Stimulated activated CD4-positive, alpha-beta T cell treated with anti-CD3 and anti-CD28 coated beads, Interleukin-4, amount 100 ng/mL, for 4 hours (primary cell): Measurements from ENCODE around the gene SHOC2.

Experiments used
- DNase-seq, 2 experiments: peaks; one replicate each; pipeline ENCODE4 v3.0.0-alpha.2; 2020

The SHOC2 gene

DNA sequence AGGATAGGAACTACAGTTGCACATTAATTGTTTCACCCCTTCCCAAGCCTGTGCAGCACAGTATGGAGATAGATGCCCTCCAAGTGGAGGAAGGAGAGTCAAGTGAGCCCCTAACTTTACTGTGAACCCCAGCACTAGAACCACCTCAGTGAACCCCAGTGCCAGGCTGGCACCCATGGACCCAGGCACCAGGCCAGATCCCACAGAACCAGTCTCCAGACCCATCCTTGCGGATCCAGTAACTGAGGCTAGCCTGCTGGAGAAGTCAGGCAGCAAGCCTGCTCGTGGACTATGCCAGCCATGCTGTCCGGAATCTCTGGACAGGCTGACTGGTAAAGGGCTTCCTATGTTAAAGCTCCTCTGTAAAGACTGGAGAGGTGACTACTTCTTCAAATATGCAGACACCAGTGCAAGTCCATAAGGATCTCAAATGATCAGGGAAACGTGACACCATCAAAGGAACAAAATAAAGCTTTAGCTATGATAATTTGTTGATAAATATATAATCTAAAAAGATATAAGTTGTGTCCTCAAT lies 27.7 kb downstream of the SHOC2 start:
- DNase-seq = no peak

DNA sequence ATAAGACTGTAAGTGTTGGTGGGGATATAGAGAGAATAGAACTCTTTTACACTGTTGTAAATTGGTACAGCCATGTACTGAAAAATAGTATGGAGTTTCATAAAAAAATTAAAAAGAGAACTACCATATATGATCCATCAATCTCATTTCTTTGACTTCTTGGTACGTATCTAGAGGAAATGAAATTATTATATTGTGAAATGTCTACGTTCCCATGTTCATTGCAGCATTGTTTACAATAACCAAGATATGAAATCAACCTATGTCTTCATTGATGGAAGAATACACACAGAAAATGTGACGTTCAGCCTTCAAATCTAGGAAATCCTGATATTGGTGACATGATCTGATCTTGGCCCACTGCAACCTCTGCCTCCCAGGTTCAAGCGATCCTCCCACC lies 32.0 kb downstream of the SHOC2 start:
- DNase-seq = no peak

DNA sequence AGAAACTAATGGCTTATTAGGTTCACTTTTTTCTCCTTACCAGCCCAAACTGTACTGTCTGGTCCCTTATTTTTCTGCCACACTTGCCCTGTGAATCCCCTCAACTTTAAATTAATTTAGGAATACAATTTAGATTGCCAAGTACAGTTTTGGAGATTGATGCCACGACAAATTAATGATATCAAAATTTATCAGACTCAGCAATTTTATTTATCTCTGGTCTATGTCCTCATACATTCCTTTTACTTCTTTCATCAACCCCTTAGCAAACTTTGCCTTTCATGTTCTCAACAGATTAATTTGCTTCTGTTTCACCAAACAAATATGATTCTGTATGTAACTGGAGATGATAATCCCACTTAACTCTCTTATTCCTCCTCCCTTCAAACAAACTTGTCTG lies 38.2 kb downstream of the SHOC2 start:
- no peak for DNase-seq

DNA sequence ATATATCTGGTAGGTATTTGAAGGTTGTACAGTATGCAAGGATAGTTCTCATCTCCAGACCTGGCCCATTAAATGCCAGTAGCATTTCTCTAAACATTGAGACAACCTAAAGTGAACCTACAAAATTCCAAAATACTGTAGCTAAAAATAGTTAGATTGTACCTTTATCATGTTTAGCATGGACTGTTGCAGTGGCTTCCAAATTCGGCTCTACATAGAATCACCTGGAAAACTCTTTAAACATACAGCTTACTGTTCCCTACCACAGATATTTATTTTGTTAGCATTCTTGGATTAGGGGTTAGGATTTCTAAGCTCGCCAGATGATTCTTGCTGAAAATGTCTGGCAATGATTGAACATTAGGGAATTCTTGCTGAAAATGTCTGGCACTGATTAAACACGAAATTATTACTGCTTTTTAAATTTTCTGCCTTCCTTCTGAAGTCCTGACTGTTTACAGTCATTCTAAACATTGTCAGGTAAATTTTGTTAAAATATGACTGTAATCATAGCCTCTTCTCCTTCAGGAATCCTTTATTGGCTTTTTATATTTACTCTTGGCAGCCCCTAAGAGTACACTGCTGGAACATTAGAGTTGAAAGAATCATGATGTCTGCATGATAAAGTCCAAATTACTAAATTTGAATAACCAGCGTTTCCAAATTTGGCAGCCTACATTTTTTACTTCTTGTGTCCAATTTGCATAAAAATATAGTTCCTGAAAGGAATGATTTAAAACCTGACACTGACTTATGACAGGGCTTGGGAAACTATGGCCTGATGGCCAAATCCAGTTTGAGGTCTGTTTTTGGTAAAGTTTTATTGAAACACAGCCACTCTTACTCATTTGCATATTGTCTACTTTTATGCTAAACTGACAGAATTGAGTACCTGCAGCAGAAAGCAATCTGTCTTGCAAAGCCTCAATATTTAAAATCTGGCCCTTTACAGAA lies 40.3 kb downstream of the SHOC2 start:
- DNase-seq = no peak

DNA sequence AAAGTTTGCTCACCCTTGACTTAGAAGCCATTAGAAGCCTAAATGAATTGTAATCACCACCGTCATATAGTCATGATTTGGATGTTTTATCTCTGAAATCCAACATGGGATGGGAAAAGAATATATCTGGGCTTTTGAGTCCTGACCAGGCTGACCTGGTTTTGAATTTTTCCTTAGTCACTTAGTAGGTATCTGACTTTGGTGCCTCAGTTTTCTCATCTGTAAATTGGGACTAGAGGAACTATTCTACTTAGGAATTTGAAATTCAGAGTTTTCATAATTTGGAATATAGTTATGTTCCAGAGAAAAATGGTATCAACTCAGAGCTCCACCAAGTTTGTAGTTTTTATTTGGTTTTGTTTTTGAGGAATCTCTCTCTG lies 40.9 kb downstream of the SHOC2 start:
- DNase-seq = no peak

DNA sequence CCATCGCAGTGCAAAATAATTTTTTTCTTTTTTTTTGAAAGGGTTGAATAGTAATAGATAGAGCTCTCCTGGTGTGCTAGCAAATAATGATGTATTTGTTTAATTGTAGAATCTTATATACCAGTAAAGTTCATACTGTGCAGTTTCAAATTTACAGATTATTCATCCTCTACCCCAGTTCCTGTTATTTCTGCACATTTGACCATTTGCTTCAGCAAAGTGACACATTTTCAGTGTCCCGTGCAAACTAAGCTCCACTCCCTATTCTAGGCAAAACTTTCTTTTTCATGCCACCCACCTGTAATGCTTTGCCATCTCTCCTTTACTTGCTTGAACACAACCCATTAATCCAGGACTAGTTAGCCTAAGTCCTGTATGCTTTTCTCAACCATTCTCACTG lies 43.0 kb downstream of the SHOC2 start:
- no peak for DNase-seq

DNA sequence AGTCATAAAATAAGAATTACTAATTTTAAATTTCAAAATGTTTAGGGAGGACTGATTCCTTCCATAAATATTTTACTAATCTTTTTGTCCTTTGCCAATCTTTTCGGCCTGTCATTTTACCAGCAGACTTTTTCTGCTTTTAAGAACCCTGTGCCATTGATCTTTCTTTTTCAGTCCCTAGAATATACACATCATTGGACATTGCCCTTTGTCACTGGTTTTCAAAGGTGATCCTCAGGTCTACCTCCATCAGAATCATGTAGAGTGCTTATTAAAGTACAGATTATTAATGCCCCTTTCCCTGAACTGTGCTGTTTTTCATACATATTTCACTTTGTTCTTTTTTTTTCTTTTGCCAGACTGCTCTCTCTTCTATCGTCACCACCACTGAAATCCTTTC lies 43.8 kb downstream of the SHOC2 start:
- no peak for DNase-seq

DNA sequence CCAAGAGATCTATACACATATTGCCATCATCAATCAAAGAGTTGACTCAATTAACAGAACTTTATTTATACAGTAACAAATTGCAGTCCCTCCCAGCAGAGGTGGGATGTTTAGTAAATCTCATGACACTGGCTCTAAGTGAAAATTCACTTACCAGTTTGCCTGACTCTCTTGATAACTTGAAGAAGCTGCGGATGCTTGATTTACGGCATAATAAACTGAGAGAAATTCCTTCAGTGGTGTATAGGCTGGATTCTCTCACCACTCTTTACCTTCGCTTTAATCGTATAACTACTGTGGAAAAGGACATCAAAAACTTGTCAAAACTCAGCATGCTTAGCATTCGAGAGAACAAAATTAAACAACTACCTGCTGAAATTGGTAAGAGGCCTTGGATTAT lies 45.3 kb downstream of the SHOC2 start:
- no peak for DNase-seq

DNA sequence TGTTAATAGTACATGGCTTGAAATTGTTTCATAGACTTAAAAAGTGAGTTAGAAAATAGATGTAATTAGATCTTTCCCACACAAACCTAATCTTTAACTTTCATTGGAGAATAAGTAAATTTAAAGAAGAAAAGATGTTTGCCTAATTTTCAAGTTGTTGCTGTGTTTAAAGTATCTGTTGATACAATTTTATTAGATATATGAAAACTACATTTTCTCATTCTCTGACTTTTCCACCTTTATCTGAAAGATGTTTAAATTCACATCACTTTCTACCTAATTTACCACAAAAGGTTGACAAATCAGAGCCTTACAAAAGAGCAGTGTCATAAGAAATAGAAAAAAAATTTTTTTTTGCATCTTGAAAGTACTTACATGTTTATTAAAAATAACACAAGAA lies 45.8 kb downstream of the SHOC2 start:
- DNase-seq = no peak

DNA sequence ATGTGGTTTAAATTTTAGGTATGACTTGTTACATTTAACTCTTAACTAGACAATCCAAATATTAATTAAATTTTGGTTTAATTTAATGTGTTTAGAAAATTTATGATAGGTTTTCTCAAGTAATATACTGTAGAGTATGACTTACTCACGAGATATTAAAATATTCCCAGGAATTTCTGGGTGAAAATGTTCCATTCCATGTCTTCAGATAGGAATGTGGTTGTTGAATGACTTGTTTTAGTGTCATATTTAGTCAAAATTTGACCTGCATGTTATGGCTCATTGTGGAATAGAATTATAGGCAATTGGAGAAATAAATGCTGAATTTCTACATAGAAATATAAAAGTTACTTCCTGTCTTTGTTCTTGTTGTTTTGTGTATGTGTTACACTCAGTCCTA lies 46.7 kb downstream of the SHOC2 start:
- no peak for DNase-seq

DNA sequence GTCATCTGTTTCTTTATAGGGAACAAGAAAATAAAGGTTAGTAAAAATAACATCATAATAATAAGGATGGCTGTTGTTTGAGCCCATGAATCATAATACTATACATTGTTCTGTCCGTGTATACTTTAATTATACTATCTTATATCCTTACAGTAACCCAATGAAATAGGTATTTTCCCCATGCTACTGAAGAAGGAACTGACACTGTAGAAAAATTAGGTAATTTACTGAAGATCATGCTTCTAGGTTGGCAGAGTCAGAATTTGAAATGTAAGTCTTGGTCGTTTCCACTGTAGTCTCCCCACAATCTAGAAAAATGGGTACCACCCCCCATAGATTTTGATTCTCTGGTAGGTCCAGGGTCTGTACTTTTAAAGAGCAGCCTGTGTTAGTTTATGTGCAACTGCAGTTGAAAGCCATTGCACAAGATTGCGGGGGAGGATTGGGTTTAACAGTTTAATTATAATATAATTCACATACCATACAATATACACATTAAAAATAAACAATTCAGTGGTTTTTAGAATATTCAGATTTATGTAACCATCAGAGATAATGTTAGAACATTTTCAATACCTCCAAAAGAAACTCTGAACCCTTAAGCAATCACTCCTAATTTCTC lies 47.7 kb downstream of the SHOC2 start:
- DNase-seq = no peak

DNA sequence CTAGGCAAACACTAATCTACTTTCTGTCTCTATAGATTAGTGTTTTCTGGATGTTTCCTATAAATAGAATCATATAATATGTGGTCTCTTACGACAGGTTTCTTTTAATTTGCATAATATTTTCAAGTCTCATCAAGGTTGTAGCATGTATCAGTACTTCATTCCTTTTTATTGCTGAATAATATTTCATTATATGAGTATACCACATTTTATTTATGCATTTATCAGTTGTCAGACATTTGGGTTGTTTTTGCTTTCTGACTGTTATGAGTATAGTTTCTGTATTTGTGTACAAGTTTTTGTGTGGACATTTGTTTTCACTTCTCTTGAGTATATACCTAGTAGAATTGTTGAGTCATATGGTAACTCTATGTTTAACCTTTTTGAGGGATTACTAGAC lies 48.2 kb downstream of the SHOC2 start:
- no peak for DNase-seq

DNA sequence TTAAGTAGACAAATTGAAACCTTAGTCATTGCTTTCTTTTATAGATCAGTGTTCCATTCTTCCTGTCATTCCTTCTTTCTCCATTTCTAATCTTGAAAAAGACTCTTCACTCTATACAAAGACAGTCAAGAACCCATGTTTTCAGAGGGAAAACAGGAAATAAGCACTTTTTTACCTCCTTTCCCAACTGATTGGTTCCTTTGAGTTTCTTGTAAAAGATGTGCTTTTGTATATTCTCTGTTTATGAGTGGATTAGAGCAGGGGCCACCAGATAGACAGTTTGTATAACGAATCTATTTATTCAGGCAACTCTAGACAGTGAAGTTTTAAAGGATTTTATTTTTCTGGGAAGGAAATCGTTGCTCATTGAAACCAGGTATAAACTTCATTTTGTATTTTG lies 49.8 kb downstream of the SHOC2 start:
- DNase-seq = no peak

DNA sequence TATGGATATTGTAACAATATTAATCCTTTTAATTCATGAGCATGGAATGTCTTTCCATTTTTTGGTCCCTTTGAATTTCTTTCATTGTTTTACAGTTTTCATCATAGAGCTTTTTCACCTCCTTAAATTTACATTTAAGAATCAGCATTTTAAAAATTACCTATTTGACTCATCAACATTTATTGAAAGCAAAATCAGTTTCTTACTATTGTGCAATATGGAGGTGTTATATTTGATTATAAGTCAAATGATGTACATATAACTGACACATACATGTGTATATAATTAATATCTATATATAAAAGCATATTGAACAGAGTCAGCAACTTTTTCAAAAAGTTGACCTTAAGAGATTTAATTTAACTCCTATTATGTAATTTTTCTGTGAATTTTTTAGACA lies 52.2 kb downstream of the SHOC2 start:
- DNase-seq = no peak

DNA sequence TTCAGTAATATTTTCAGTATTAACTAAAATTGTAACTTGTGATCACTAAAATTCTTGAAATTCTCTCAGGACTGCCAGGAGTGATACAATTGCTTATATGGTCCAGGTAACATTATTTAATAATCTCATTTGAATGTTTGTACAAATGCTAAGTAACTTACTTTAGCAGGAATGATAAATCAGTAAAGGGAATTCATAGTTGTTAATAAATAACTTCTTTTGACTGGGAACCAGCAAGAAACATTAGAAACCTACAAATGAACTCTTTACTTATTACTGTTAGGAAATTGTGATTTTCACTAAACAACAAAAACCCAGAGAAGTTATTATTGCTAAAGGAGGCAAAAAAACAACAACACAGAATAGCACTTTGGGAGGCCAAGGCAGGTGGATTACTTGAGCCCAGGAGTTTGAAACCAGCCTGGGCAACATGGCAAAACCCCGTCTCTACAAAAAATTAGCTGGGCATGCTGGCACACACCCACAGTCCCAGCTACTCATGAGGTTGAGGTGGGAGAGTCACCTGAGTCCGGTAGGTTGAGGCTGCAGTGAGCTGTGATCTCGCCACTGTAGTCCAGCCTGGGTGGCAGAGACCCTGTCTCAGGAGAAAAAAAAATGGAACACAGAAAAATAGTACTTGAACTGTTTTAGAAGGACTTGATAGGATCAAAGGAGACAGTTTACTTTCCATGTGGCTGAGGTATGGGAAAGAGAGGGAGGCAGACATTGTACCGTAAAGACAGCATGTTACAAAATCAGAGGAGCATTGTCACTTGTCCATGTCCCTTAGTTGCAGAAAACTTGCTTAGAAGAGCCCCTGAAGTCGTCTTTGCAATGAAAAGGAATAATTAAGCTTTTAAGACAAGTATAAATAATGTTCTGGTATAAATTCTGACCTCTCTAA lies 53.1 kb downstream of the SHOC2 start:
- DNase-seq = no peak

DNA sequence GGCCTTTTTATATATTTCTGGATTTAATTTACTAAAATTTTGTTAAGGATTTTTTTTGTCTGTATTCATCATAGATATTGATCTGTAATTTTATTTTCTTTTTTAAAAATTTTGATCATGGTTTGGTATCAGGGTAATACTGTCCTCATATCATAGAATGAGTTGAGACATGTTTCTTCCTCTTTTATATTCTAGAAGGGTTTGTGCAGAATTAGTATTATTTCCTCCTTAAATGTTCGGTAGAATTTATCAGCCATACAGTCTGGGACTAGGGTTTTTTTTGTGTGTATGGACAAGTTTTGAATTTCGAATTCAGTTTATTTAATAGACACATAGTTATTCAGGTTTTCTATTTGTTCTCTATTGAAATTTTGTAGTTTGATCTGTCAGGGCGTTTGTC lies 54.0 kb downstream of the SHOC2 start:
- DNase-seq = no peak

DNA sequence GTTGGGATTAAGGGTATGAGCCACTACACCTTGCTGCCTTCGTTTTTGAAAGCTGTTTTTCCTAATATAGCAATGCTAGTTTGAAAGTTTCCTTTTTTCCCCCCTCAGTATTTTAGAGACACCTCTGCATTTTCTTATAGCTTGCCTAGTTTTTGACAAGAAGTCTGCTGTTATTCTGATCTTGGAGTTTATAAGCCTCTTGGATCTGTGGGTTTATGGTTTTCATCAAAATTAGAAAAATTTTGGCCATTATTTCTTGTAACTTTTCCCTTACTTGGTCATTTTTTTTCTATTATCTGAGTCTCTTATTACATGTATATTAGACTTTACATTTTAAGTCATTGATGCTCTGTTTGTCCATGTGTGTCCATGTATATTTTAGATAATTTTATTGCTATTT lies 57.2 kb downstream of the SHOC2 start:
- no peak for DNase-seq

DNA sequence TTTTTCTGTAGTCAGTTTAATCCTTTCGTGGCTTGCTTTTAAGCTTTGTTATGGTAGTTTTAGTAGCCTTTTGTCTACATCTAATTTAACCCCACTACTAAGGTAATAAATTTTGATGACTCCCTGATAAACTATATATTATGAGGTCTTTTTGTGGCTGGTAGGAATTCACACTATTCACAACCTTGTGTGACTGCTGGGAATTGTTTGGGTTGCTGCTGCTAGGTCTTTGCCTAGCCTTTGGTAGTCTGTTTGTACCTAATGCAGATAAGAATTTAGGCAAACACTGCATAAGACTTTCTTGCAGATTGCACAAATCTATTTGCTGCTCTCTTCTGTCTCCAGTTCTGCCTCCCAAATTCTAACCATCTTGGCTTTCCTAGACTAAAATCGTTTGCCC lies 58.3 kb downstream of the SHOC2 start:
- DNase-seq = no peak

DNA sequence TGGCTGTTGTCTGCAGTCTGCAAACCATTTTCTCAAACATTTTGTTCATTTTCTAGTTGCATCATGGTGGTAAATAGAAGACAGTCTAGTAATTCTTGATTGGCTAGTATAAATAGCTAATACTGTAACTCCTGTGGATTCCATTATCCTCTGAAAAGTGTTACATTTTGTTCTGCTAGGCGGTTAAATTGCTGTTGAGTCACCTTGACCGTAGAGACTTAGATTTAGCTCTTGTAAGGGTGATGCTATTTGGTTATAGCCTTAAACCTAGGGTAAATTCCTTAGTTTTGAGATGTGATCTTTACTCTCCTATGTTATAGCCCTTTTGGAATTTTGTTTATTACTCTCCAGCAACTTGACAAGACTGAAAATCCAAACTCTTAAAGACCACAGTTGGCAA lies 58.8 kb downstream of the SHOC2 start:
- no peak for DNase-seq

DNA sequence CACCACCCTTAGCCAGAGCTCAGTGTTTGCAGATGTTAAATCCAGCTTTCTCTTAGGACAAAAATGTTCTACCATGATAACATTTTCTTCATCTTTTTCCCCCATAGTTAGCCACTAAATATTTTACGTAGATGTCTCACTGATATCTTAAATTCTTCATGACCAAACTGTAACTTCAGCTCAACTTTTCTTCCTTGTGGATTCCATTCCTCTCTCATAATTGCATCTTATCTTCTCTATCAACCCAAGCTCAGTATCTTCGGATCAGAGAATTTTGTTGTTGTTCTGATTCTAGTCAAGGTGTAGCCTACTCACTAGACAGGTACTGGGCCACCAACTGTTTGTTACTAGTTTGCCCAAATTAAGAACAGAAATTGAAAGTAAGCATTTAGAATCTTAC lies 60.2 kb downstream of the SHOC2 start:
- DNase-seq = no peak

DNA sequence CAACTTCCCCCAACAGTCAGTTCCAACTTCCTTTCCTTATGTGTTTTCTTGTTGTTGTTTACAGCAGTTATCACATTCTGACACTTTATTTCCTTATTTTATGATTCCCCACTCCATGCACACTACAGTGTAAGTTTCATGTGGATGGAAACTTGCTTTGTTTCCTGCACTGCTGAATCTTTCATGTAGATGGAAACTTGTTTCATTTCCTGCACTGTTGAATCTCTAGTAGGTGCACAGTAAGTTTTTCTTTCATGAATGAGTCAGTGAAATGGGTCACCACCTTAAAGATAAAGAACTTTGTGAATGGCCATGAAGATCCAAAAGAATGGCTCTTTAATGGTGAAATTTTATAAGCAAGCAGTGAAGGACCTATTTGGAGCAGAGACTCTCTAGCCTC lies 61.4 kb downstream of the SHOC2 start:
- no peak for DNase-seq

DNA sequence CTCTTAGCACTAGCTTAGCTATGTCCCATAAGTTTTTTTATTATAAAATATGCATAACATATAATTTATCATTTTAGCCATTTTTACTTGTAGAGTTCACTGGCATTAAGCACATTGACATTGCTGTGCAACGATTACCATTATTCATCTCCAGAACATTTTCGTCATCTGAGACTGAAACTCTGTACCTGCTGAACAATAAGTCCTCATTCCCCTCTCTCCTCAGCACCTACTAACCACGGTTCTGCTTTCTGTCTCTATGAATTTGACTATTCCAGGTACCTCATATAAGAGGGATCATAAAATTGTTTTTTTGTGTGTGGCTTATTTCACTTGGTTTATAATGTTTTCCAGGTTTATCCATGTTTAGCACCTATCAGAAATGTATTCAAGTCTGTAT lies 64.1 kb downstream of the SHOC2 start:
- no peak for DNase-seq

DNA sequence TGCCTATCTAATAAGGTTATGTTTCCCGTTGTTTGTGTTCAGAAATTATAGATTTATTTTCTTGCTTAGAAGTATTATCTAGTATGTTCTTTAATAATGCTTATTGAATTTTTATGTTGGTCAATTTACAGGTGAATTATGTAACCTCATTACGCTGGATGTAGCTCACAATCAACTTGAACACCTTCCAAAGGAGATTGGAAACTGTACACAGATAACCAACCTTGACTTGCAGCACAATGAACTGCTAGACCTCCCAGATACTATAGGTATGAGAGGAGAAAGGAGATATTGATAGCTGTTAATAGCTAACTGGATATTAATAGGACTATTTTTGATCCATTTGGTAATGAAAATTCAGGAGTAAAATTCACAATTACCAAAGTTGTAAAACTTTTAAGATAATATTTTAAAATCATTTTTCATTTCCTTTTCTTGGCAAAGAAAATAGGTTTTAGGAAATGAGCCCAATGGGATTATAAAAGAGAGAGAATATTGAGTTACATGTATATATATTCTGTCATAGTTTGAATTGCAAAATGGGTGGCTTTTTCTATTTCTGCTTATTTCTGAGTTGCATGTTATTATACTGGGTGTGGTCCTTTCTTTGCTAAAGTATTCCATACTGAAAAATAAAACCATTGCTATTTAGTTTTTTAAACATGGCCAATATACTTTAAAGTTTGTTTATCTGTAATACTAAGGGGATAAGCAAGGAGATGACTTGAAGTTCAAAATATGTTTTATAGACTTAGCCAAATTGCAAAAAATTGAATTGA lies 66.3 kb downstream of the SHOC2 start:
- DNase-seq = no peak
